ENCODE results near the gene HNRNPA0.
A peak's percentile ranks its signal among the peaks of the same experiment; 100 is the strongest.
"Not testable (repeated sequence)": the region's sequence is repeated elsewhere in the genome, so short reads cannot be mapped to it uniquely, and the experiment has no call there.

The HNRNPA0 gene

DNA sequence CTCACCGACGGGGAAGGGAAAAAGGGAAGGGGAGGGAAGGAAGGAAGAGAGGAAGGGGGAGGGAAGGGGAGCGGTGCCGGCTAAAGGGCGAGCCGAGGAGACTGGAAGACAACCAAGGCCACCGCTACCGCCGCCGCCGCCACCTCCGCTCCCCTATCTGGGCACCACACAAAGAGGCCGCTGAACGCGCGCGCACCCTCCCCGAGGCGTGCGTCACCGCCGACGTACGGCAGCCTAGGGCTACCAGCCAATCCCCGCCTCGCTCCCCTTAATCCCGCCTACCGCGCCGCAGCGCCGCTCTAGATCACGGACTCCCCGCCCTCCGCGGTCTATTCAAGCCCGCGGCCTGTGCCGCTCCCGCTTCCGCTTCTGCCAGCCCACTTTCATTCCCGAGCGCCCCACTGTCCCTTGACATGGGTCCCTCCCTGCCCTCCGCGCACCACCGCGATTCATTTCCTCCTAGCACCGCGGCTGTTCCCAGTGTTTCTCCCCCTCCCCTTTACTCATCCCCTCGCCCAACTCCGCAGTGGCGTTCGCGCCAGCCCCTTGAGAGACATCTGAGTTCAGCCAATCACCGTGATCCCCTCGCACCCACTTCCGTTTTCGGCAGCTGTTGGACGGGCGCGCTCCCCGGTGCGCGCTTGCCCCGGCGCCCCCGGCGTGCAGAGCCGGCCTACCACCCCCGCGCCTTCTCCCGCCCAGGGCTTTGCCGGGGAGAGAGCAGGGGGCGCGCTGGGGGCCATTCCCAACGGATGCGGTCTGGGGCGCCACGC is at the start of gene HNRNPA0:
HNRNPA0 (minus strand) TSS at position 176 of the 773 bp plus-strand sequence. CDS start 297 bp downstream, outside the sequence.
- peak; percentile 96 for DNase-seq

- no peak for DNase-seq
These were observed 48.4 kb upstream of the HNRNPA0 start for GRCh38 chr5:137802282-137803210.

DNA sequence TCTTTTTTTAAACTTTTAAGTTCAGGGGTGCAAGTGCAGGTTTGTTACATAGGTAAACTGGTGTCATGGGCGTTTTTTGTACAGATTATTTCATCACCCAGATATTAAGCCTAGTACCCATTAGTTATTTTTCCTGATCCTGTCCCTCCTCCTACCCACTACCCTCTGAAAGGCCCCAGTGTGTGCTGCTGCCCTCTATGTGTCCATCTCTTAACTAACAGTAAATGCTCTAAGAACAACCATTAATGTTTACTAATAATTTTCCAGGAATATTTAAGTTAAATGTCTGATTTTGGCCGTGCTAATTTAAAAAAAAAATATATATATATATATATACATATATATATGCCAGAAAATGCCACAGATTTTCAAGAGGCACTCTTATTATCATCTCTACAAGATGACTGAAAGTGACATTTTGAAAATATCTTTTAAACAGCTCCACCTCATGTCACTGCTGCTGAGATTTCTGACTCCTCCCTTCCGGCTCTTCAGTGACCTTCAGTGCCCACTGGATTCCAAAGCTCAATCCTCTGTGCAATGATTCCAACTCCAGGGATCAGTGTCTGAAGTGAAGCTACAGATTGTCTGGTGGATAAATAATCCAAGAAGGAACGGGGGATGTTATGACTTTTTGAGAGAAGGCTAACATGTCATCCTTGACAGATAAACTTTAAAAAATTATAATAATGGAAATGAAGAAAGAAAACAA is 46.7 kb upstream of the HNRNPA0 start:
- DNase-seq: no peak

DNA sequence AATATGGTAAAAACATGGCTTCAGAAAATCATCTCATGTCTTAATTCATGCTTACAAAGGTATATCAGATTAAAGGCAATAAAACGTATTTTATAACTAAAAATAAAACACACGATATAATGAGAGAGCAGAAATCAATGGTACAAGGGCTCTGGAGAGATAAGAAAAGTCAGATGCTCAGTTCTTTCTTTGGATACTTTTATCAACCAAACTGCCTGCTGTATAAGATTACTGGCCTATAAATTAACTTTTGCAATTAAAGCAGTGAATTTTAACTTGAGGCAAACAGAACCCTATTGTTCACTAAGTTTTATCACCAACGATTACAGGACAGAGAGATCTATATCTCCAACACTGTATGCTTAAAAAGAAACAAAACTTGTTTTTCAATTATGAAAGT is 42.1 kb upstream of the HNRNPA0 start:
- no peak for DNase-seq

GRCh38 chr5:137794863-137795262 is 40.7 kb upstream of the HNRNPA0 start:
- DNase-seq: no peak

GRCh38 chr5:137792303-137792702 is 38.1 kb upstream of the HNRNPA0 start:
- peak; percentile 73 for DNase-seq

GRCh38 chr5:137791799-137792198 is 37.6 kb upstream of the HNRNPA0 start:
- DNase-seq: no peak

DNA sequence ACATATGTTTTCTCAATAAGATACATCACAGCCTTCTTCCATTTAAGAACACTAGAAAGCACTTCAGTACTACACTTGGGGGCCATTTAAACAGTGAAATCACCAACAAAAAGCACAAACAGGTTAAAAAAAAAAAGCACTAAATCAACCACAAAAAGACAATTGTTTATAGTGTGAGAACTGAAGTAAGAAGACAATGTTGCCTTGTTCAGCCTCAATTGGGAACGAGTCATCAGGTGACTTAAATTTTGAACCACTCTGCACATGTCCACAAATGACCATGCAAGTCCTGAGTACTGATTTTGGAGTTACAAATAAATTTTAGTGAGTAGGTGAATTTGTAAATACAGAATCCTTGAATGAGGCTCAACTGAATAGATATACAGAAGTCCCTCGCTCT is 37.2 kb upstream of the HNRNPA0 start:
- no peak for DNase-seq

DNA sequence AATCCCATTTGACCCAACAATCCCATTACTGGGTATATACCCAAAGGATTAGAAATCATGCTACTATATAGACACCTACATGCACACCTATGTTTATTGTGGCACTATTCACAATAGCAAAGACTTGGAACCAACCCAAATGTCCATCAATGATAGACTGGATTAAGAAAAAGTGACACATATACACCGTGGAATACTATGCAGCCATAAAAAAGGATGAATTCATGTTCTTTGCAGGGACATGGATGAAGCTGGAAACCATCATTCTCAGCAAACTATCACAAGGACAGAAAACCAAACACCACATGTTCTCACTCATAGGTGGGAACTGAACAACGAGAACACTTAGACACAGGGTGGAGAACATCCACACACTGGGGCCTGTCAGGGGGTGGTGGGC is 34.4 kb upstream of the HNRNPA0 start:
- not testable (repeated sequence) for DNase-seq

DNA sequence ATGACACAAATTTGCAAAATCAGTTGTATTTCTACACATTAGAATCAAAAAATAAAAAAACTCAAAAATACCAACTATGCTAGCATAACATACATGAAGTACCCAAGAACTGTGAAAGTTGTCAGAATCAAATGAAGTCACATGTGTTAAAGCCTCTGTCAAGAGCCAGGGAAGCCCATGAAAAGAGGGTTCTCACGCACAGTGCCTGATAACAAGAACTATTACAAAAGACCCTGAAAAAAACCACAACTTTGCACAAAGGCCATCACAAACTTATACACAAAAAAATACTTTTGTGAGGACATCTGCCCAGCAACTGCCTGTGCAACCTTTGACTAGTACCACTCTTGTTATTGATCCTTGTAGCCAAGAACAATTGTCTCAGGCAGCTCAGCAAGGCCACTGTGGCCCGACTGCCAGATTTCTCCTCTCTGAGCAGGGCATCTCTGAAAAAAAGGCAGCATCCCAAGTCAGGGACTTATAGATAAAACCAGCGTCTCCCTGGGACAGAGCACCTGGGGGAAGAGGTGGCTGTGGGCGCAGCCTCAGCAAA is 28.9 kb upstream of the HNRNPA0 start:
- DNase-seq: no peak

- DNase-seq: no peak
These were observed 27.9 kb upstream of the HNRNPA0 start for GRCh38 chr5:137782055-137782454.

GRCh38 chr5:137778772-137779564 is 24.8 kb upstream of the HNRNPA0 start:
- DNase-seq: peak; percentile 31

DNA sequence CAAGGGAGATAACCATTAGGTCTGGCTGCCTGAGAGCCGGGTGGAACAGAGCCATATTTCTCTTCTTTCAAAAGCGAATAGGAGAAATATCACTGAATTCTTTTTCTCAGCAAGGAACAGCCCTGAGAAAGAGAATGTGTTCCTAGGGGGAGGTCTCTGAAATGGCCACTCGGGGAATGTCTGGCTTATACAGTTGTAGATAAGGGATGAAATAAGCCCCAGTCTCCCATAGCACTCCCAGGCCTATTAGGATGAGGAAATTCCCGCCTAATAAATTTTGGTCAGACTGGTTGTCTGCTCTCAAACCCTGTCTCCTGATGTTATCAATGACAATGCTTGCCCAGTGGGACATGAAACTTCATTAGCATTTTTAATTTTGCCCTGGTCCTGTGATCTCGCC is 13.8 kb upstream of the HNRNPA0 start:
- not testable (repeated sequence) for DNase-seq

- DNase-seq: no peak
These were observed 7.4 kb upstream of the HNRNPA0 start for GRCh38 chr5:137761566-137761965.

DNA sequence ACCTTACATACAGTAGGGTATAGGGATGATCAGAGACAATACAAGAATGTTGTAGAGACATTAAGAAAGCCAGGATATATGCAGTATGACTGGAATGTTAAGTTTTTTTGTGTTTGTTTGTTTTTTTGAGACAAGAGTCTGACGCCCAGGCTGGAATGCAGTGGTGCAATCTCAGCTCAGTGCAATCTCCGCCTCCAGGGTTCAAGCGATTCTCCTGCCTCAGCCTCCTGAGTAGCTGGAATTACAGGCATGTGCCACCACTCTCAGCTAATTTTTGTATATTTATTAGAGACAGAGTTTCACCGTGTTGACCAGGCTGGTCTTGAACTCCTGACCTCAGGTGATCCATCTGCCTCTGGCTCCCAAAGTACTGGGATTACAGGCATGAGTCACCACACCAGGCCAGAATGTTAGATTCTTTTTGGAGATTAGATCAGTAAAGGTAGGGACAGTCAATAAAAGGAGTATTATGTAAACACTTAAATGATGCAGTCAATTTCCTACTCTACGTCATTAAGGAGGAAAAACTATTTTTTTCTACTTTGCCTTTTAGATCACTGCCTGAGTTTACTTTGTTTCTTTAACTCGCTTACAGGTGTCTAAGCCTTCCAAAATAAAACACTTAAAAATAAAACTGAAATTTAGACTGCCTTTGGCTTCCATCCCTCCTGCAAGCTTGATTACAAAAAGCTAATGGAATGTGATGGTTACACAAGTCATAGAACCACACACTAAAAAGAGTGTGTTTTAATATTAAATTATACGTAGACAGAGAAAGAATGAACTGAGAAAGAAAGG is 6.8 kb upstream of the HNRNPA0 start:
- DNase-seq: no peak

DNA sequence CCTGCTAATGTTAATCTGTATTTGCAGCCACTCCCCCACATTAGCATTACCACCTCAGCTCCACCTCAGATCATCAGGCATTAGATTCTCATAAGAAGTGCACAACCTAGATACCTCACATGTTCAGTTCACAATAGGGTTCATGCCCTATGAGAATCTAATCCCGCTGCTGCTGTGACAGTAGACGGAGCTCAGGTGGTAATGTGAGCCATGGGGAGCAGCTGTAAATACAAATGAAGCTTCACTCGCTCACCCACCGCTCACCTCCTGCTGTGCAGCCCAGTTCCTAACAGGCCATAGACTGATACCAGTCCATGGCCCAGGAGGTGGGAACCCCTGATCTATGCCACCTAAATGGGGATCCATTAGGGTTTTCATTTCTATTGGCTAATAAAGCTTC is 6.1 kb upstream of the HNRNPA0 start:
- no peak for DNase-seq

- no peak for DNase-seq
These were observed 4.6 kb upstream of the HNRNPA0 start for GRCh38 chr5:137758715-137759306.

DNA sequence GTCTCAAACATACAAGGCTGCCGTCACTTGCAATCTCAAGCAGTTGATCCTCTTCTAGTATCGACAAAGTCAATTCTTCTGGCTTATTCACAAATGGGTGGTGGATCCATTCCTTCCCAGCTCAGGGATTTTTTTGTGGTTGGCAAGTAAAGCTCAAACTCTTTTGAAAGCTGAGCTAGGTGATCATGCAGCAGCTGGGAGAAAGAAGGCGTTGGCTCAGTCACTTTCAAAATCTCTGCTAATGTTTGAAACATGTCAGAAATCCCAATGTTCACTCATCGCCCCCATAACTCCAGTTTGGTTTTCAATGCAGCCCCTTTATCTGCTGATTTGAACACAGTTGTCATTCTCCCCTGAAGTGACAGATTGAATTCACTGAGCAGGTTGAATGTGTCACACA is 4.0 kb upstream of the HNRNPA0 start:
- no peak for DNase-seq

DNA sequence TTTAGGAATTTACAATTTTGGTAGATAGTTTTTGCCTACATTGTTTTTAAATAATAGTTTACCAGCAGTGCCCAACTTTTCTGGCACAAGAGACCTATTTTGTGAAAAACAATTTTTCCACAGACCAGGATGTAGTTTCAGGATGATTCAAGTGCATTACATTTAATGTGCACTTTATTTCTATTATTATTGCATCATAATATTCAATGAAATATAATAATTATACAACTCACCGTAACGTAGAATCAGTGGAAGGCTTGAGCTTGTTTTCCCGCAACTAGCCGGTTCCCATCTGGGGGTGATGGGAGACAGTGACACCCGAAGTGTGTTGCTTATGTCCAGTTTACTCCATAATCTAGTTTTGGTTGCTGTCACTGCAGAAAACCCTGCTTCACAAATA is 3.5 kb upstream of the HNRNPA0 start:
- DNase-seq: no peak

DNA sequence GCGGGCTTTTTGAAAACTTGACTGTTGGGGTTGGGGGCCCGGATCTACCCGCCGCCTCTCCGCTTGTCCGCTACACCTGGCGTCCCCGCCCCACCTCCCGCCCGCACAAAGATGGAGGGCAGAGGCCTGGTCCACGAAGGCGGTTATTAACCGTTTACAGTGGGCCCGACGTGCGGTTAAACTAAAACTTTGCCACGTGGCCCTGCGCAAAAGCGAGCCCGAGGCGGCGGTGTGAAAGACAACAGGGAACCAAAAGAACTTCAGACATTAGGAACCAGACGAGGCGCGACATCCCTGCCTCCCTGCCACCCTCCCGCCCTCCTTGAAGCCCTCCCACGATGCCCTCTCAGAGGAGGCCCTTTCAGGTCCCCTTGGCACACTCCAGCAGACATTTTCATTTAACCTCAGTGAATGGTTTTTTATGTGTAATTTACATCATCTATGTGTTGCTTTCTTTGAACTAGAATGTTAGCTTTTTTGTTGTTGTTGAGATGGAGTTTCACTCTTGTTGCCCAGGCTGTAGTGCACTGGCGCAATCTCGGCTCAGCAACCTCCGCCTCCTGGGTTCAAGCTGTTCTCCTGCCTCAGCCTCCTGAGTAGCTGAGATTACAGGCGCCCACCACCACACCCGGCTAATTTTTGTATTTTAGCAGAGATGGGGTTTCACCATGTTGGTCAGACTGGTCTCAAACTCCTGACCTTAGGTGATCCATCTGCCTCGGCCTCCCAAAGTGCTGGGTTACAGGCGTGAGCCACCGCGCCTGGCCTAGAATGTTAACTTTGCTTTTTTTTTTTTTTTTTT is 999 bp upstream of the HNRNPA0 start:
- peak; percentile 44 for DNase-seq

Data from kidney glomerular epithelial cell (primary cell).